ENCODE data around the gene PWWP2B.

DNA sequence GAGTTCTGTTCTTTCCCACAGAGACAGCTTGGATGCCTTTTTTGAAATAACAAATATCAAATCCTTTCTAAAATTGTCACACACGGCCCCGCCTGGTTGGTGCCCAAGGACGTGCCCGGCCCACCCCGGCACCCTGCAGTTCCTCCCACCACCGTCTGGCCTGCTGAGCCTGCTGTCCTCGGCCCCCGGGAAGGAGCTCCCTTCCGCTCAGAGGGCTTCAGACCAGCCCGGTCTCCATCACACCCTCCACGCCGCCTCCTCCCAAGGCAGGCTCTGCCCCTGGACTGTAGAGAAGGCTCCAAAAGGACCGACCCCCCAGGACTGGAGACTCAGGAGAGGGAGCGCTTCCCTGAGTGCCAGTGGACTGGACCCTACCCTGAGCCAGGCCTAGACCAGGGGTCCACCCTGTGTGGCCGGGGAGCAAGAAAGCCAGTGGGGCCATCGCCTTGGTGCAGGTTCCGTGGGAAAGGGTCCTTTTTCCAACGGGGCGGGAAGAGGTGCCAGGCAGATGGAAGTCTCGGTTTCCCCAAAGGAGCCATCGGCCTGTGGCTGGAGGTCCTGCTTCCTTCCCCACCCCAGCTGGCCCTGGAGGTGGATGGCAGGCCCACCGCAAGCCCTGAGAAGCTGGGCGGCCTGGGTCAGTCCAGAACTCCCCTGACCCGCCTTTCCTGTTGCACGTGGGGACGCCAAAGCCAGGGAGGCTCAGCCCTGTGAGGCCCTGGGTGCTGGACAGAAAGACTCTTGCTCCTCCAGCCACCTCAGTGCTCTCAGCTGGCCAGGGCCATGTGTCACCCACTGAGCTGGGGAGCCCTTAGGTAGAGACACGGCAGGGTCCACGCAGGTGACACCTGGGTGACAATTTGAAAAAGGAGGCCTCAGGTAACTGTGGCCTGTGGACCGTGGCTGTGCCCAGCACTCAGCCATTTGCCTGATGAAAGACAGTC lies 69.8 kb downstream of the PWWP2B start:
- TF ChIP-seq POLR2A (IDR thresholded peaks at IDR 0.05; ENCODE audit: low read depth, low read length) (no peak), SPI1 (IDR thresholded peaks at IDR 0.05; ENCODE audit: low read depth, low read length) (no peak), POLR2AphosphoS5 (IDR thresholded peaks at IDR 0.05; ENCODE audit: low read depth, low read length) (no peak), TAF1 (IDR thresholded peaks at IDR 0.05; ENCODE audit: low read depth, low read length) (no peak), POU2F2 (IDR thresholded peaks at IDR 0.05; ENCODE audit: low read depth, low read length) (no peak), PAX5 (IDR thresholded peaks at IDR 0.05; ENCODE audit: insufficient read depth, low read length, severe bottlenecking) (no peak)

Measured in GM12891 (cell line).